Kidney (tissue), 14 donors: Measurements from ENCODE around the gene KRTAP1-3. TPM values are rescaled to one million over a fixed set of nuclear protein-coding genes. Genes with fewer than 3 reads are reported as not detected.

Experiments
- DNase-seq, 5 donors: peaks; one replicate each; pipeline ENCODE4 v3.0.0-alpha.2; 2013 to 2020
- FAIRE-seq: peaks from 2 replicates; lab custom pipeline; 2012; peaks lifted over from hg19 to GRCh38; lab: Jason Lieb, UNC
- H3K27ac ChIP-seq, 2 donors: one replicate each; pipeline ENCODE4 v1.7.0; 2013; ENCODE audit warnings: low read depth in 2 of 2, low read length in 2 of 2, inconsistent platforms in 1 of 2
- H3K27me3 ChIP-seq: one replicate; pipeline ENCODE4 v1.7.1; 2013; ENCODE audit warnings: low read length, inconsistent platforms; ENCODE audit not compliant: control insufficient read depth, insufficient read depth
- H3K36me3 ChIP-seq, 3 donors: one replicate each; pipeline versions ENCODE4 v1.7.0 to v1.7.1; 2013; ENCODE audit warnings: low read length in 3 of 3, control low read depth in 1 of 3, inconsistent platforms in 1 of 3; ENCODE audit not compliant: insufficient read depth in 3 of 3, control insufficient read depth in 2 of 3
- H3K4me1 ChIP-seq, 3 donors: one replicate each; pipeline versions ENCODE4 v1.7.0 to v1.7.1; 2013; ENCODE audit warnings: low read length in 3 of 3, inconsistent platforms in 1 of 3, low read depth in 1 of 3; ENCODE audit not compliant: control insufficient read depth in 2 of 3, insufficient read depth in 2 of 3
- H3K4me3 ChIP-seq, 3 donors: one replicate each; pipeline versions ENCODE4 v1.7.0 to v1.8.1; 2013; ENCODE audit warnings: low read length in 3 of 3, control low read depth in 1 of 3, inconsistent platforms in 1 of 3
- H3K9ac ChIP-seq, 3 donors: one replicate each; pipeline versions ENCODE4 v1.7.0 to v1.7.1; 2013; ENCODE audit warnings: low read length in 3 of 3, control low read depth in 1 of 3, inconsistent platforms in 1 of 3
- H3K9me3 ChIP-seq, 3 donors: one replicate each; pipeline versions ENCODE4 v1.7.0 to v1.7.1; 2013; ENCODE audit warnings: low read length in 3 of 3, control low read depth in 1 of 3, inconsistent platforms in 1 of 3; ENCODE audit not compliant: control insufficient read depth in 2 of 3, insufficient read depth in 1 of 3
- CTCF ChIP-seq: IDR thresholded peaks from 3 replicates; pipeline ENCODE4 v1.5.1; 2012; ENCODE audit warnings: mild to moderate bottlenecking, moderate library complexity, borderline replicate concordance; ENCODE audit not compliant: insufficient read depth; ENCODE audit errors: extremely low read depth
- intact Hi-C: fragments of 100-400 bp; cut with DNase I; formaldehyde crosslinking; loops from one replicate; pipeline ENCODE4 v1.11.1; 2022
- polyA plus RNA-seq: library from polyadenylated mRNA; stranded (reverse); fragments of 350-450 nt; fragmentation: Illumina TruSeq; extraction: RNeasy Lipid Tissue Mini Kit (QIAGEN cat#74804); gene quantifications from one replicate; pipeline ENCODE4 v1.2.3, GENCODE V29; 2014; ENCODE audit warnings: low read depth, low replicate concordance; ENCODE audit not compliant: insufficient read depth
- total RNA-seq: library from RNA; stranded (reverse); fragmentation: NEBNext Ultra II Directional; extraction: Animal tissue kit (Norgen Biotek cat#: 25700); gene quantifications from one replicate; pipeline ENCODE4 v1.2.1, GENCODE V29; 2021
- donor health status: control.
- donor health status: control.
- donor health status: control.
- donor health status: control.
- donor health status: control.
- donor health status: DM: yes; HTN: yes; CAD: no.
- donor health status: Normal renal cell carcinoma (clear cell type).

Gene KRTAP1-3
- total and polyA plus RNA-seq, 2 donors from 2014 or later: not detected

DNA sequence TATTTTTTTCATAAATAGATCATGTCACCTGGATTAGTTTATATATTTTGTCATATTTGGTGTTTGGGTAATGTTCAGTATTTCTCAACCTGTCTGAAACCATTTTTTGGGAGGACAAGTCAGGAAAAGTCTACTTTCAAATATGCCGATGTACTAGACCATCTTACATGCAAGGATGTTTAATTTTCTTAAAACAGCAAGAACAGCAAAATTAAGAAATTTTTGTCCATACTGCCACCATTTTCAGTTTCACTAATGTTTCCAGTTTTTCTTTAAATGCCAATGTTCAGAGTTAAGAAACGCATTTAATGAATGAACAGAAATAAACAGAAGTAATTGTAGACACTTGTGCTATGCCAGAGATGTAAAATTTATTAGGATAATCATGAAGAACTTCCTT is 41.6 kb downstream of the KRTAP1-3 start:
- FAIRE-seq (no peak), DNase-seq (no peak)
- Histone ChIP-seq H3K27ac (no peak overlapping the region), H3K4me3 (no peak overlapping the region), H3K9ac (no peak overlapping the region), H3K4me1 (no peaks in the 10 kb centered on the region), H3K9me3 (no peaks in the 10 kb centered on the region), H3K27me3 (no peaks in the 10 kb centered on the region), H3K36me3 (no peaks in the 10 kb centered on the region)
- TF ChIP-seq CTCF: no peak
- intact Hi-C loops: no loop called here

DNA sequence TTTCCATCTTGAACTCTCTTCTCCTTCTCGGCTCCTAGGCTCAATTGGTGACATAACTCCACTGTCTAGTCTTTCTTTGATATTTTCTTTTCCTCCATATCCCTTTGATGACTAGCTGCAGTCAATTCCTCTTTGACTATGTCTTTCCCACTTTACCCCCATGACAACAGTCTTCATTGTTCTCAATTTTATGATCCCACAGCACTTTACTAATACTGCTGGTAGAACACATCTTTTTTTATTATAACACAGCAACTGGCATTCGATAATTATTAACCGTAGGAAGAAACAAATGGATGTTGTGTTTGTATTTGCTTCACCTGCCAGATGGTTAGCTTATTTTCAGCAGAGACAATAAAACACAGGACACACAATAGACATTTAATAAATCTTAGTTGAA is 42.0 kb downstream of the KRTAP1-3 start:
- Histone ChIP-seq H3K27ac (no peak overlapping the region), H3K4me3 (no peak overlapping the region), H3K27me3 (no peaks in the 10 kb centered on the region), H3K36me3 (no peaks in the 10 kb centered on the region), H3K9me3 (no peaks in the 10 kb centered on the region), H3K9ac (no peak overlapping the region), H3K4me1 (no peaks in the 10 kb centered on the region)
- DNase-seq (no peak), FAIRE-seq (no peak)
- no peak for TF ChIP-seq CTCF
- intact Hi-C loops: no loop called here

DNA sequence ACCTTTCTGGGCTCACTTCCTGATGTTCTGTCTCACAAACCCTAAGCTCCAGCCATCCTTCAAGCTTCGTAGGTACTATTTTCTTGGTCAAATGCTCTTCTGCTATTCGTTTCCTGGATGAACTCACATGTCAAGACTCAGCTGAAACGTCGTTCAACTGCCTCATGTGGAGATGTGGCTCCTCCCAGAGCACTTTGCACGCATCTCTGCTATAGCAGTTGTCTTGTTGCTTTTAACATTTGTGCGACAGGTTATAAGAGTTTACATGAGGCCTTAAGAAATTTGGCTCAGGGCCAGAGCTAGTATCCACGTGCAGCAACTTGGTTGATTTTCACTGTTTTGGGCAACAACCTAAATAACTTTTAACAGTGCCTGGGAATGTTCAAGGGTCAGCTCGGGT is 47.8 kb downstream of the KRTAP1-3 start:
- H3K4me1 ChIP-seq: no peaks in the 10 kb centered on the region
- intact Hi-C loops: no loop called here
- DNase-seq (no peak), FAIRE-seq (no peak)
- H3K27ac ChIP-seq: no peak overlapping the region
- H3K9ac ChIP-seq: no peak overlapping the region
- H3K36me3 ChIP-seq: no peaks in the 10 kb centered on the region
- TF ChIP-seq CTCF: no peak
- H3K4me3 ChIP-seq: no peak overlapping the region
- H3K27me3 ChIP-seq: no peaks in the 10 kb centered on the region
- H3K9me3 ChIP-seq: no peaks in the 10 kb centered on the region

DNA sequence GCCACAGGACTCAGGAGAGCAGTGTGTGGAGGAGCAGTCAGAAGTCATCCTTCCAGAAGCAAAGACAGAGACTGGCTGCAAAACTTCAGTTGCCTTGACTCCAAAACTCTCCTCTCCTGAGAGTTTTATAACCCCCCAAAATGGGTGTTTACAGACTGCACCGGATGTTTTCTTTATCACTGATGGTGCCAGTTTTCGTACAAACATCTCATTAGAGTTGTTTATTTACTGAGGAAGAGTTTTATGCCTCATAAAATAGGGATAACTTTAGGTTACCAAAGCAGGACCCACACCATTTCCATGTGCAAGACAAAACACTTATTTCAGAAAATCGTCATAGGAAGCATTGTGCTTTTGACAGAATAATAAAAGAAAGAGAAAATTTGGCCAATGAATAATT is 50.4 kb downstream of the KRTAP1-3 start, which contains the start of gene KRT40:
Gene KRT40, minus strand, starts transcription at position 101 of the 400 bp plus-strand sequence. Its CDS starts 53 bp downstream, at position 48.
- no peak within 1 kb of the TSS for H3K27ac ChIP-seq
- no peaks in the 10 kb centered on the region for H3K36me3 ChIP-seq
- no peak for DNase-seq
- H3K9ac ChIP-seq: no peak within 1 kb of the TSS
- no peak within 1 kb of the TSS for H3K4me3 ChIP-seq
- intact Hi-C loops: no loop called here
- H3K27me3 ChIP-seq: no peaks in the 10 kb centered on the region
- no peaks in the 10 kb centered on the region for H3K4me1 ChIP-seq
- no peaks in the 10 kb centered on the region for H3K9me3 ChIP-seq
- no peak for FAIRE-seq
- TF ChIP-seq CTCF: no peak
